Mesendoderm (in vitro differentiated cells): ENCODE data around the gene ANKRD31. TPM values are rescaled to one million over a fixed set of nuclear protein-coding genes. Genes with fewer than 3 reads are reported as not detected.

Experiments
- DNase-seq: peaks from one replicate; pipeline ENCODE4 v3.0.0; 2013
- H2AK5ac ChIP-seq: 2 replicates; pipeline ENCODE4 v1.6.1; 2013; ENCODE audit warnings: low read length, inconsistent platforms
- H2BK120ac ChIP-seq: 2 replicates; pipeline ENCODE4 v1.6.1; 2013; ENCODE audit warnings: low read depth, mild to moderate bottlenecking, low read length, moderate library complexity, mixed read lengths
- H2BK15ac ChIP-seq: replicated peaks from 2 replicates; pipeline ENCODE4 v1.6.1; 2013; ENCODE audit warnings: low read depth, mild to moderate bottlenecking, moderate library complexity
- H2BK5ac ChIP-seq: 2 replicates; pipeline ENCODE4 v1.6.1; 2013; ENCODE audit warnings: low read length, inconsistent platforms
- H3K18ac ChIP-seq: 2 replicates; pipeline ENCODE4 v1.6.1; 2013; ENCODE audit warnings: mild to moderate bottlenecking, low read length, mixed read lengths
- H3K23ac ChIP-seq: one replicate; pipeline ENCODE4 v1.6.1; 2013; ENCODE audit warnings: low read length
- H3K27ac ChIP-seq: 2 replicates; pipeline ENCODE4 v1.5.1; 2013; ENCODE audit warnings: low read depth, mild to moderate bottlenecking, inconsistent platforms, low read length, moderate library complexity
- H3K27me3 ChIP-seq: 2 replicates; pipeline ENCODE4 v1.6.1; 2013; ENCODE audit warnings: low read length, control low read depth, mild to moderate bottlenecking, inconsistent platforms; ENCODE audit not compliant: insufficient read depth, poor library complexity
- H3K36me3 ChIP-seq: 2 replicates; pipeline ENCODE4 v1.6.1; 2013; ENCODE audit warnings: low read length, inconsistent platforms; ENCODE audit not compliant: control insufficient read depth, insufficient read depth
- H3K4ac ChIP-seq: one replicate; pipeline ENCODE4 v1.6.1; 2013; ENCODE audit warnings: low read depth, mild to moderate bottlenecking, low read length, moderate library complexity
- H3K4me1 ChIP-seq: 2 replicates; pipeline ENCODE4 v1.6.1; 2013; ENCODE audit warnings: low read depth, low read length, inconsistent platforms; ENCODE audit not compliant: control insufficient read depth
- H3K4me2 ChIP-seq: 2 replicates; pipeline ENCODE4 v1.6.1; 2013; ENCODE audit warnings: low read length
- H3K4me3 ChIP-seq: 2 replicates; pipeline ENCODE4 v1.5.1; 2013; ENCODE audit warnings: mild to moderate bottlenecking, low read length
- H3K56ac ChIP-seq: one replicate; pipeline ENCODE4 v1.6.1; 2013; ENCODE audit warnings: low read length
- H3K79me1 ChIP-seq: 2 replicates; pipeline ENCODE4 v1.6.1; 2013; ENCODE audit warnings: low read length, inconsistent platforms
- H3K79me2 ChIP-seq: 2 replicates; pipeline ENCODE4 v1.6.1; 2013; ENCODE audit warnings: mild to moderate bottlenecking, low read length; ENCODE audit not compliant: control insufficient read depth, insufficient read depth
- H3K9ac ChIP-seq: 2 replicates; pipeline ENCODE4 v1.6.1; 2013; ENCODE audit warnings: low read length, inconsistent platforms
- H4K5ac ChIP-seq: one replicate; pipeline ENCODE4 v1.6.1; 2013; ENCODE audit warnings: low read length
- H4K8ac ChIP-seq: one replicate; pipeline ENCODE4 v1.6.1; 2013; ENCODE audit warnings: low read depth, mild to moderate bottlenecking, control low read depth, low read length, moderate library complexity
- WGBS: extraction: QIAGEN DNeasy Blood & Tissue Kit; methylation state at CpG from one replicate; pipeline ENCODE4 v1.1.7; 2013; ENCODE audit warnings: low lambda C conversion rate, missing lambda C conversion rate; ENCODE audit not compliant: insufficient coverage; ENCODE audit errors: extremely low coverage; 5-methylcytosine and 5-hydroxymethylcytosine counted together
- polyA plus RNA-seq, 2 experiments: library from polyadenylated mRNA; stranded (reverse); fragments of 200-250 nt; gene quantifications; one replicate each; pipeline ENCODE4 v1.2.3, GENCODE V29; 2013

ANKRD31 gene, protein sequence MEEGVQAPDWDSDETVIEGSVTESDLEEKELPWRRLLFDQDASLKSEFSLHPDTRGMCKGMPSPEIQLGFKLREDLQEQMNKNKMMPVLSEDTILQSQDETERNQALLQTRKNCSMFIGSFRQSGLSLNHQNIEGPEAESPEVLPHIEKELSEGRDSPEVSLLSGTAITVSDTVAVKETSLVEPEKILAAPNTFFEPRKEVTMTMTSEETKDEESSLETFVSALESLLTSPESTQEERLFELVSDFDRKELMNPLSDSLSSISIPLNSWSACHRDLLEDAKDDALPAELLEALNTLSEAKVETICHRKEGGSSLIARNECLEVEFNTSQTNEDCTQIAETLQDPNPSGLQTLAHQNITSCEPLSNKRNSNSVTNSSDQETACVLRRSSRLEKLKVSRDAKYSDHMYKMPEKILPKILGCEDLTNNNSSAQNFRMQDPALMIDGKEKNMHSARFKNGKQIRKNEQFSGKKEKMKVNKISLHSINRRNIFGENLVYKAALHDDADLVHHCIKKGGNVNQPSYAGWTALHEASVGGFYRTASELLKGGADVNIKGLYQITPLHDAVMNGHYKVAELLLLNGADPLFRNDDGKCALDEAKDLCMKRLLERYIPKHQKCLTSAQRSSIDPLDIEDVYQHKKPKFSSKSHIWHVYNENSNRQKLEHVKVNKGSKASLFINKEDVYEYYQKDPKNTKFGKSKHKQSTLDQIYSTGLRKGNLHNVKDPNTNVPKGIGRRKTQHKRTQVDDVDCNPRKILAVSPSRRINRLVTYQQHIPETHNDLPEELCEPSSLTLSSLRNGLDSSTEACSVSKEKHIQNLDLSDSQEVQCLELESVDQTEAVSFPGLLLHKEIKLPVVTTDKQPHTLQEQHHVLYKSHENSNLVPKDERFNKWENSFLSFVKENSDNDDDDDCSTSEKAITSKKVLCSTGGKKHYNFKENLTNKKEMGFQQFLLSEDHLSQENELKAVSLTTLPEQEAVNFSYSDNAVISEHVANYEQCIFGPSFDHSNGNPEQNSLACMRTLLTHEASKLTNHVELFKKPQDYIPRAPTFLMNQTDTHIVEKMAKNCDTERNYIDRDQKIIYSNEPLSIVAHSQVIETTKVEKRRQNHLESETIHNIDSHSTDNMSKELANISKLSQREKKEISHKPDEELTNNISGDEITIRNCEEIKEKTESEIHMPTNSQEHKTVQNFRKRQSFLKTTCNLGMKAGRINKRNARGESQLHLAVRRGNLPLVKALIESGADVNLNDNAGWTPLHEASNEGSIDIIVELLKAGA (N-terminal part only)
- 0.13 TPM for polyA plus RNA-seq (2013, experiment 1 of 2)
- 0.15 TPM for polyA plus RNA-seq (2013, experiment 2 of 2)

DNA sequence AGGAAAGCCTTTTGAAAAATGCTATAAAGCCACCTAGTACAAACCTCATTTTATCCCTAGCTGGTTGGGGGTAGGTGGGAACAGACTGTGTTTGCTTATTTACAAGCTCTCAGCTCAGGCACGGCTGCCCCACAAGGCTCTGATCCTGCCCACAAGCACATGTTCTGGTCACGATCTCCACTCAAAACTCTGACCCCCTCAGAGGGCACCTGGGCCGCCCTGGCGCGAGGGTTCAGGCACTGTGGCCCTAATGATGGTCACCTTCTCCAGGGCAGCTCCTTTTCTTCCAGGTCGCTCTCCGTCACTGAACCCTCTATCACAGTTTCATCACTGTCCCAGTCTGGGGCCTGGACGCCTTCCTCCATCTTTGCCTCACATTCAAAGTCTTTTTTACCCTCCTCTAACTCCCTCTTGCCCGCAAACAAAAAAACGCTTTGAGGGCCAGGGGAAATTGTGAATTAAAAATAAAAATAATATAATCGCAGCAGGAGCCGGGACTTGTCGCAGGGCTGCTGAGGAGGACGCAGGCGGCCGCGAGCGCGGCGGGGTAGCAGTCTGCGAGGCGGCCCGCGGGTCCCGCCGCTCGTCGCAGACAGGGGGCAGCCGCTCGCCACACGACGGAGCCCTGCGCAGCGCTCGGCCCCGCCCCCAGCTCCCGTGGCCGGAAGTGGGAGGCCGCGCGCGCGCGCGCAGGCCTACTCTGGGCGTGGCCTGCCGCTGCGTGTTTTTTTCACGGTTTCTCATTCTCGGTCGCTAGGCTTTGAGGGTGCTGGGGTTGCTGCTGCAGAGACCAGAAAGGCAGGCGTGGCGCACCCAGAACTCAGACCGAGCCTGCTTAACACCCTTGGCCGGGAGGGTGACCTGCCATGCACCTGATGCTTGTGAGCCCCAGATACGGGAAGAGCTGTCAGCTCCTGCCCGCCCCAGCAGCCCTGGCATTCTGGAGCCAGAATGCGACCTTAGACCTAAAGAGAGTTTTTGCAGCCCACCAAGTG is at the start of gene ANKRD31:
TSS of gene ANKRD31 (minus strand) at position 557 of the 995 bp plus-strand sequence. CDS start at position 365, 192 bp downstream.
- no peaks in the 10 kb centered on the region for H3K36me3 ChIP-seq
- no peak within 1 kb of the TSS for H2BK5ac ChIP-seq
- H3K4me1 ChIP-seq = no peaks in the 10 kb centered on the region
- no peak within 1 kb of the TSS for H3K27ac ChIP-seq
- no peak within 1 kb of the TSS for H2BK15ac ChIP-seq
- H4K8ac ChIP-seq = no peak within 1 kb of the TSS
- no peak within 1 kb of the TSS for H3K23ac ChIP-seq
- H3K79me2 ChIP-seq = no peaks in the 10 kb centered on the region
- H2BK120ac ChIP-seq = no peak within 1 kb of the TSS
- no peaks in the 10 kb centered on the region for H3K79me1 ChIP-seq
- peak; percentile 80 for DNase-seq
- H3K27me3 ChIP-seq = no peaks in the 10 kb centered on the region
- H4K5ac ChIP-seq = no peak within 1 kb of the TSS
- peak within 1 kb of the TSS; percentile 63 for H3K9ac ChIP-seq
- no CpG with 5 or more reads among the region's 58 CpGs for WGBS
- no peak within 1 kb of the TSS for H3K4ac ChIP-seq
- peak within 1 kb of the TSS; percentile 69 for H3K4me3 ChIP-seq
- H2AK5ac ChIP-seq = no peak within 1 kb of the TSS
- H3K56ac ChIP-seq = peak within 1 kb of the TSS; percentile 82
- H3K18ac ChIP-seq = peak within 1 kb of the TSS; percentile 34
- H3K4me2 ChIP-seq = peak within 1 kb of the TSS; percentile 44

DNA sequence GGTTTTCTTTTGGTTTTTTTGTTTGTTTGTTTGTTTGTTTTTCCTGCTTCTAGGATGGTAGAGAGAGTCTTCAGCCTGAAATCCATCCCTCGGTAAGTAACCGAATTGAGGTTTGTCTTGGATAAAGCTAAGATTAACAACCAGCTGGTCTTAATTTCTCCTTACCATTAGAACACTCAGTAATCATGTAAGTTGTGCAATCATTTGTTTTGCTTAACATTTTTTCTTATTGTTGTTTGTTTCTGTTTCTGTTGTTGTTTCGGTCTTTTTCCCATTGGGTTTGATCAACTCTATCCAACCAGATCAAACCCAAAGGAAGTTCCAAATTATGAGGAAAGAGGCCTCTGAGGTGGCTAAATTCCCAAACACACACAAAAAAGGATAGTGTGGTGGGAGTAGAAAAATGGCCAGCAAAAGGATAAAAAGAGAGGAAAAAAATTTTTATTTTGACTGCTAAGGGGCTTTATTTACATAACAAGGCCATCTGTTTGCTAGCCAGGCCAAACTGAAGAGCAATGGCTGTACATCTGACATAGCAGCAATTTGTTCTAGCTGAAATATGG is 49.6 kb upstream of the ANKRD31 start:
- H3K27ac ChIP-seq = no peak overlapping the region
- H2BK5ac ChIP-seq = no peak overlapping the region
- H3K4me1 ChIP-seq = peaks cover 8% of the 10 kb centered on the region
- no peak overlapping the region for H4K5ac ChIP-seq
- H3K4me2 ChIP-seq = no peak overlapping the region
- no peak overlapping the region for H3K4ac ChIP-seq
- no peaks in the 10 kb centered on the region for H3K36me3 ChIP-seq
- no peak overlapping the region for H2BK120ac ChIP-seq
- no peak for DNase-seq
- H2BK15ac ChIP-seq = no peak overlapping the region
- no peaks in the 10 kb centered on the region for H3K27me3 ChIP-seq
- H3K79me1 ChIP-seq = no peaks in the 10 kb centered on the region
- H2AK5ac ChIP-seq = no peak overlapping the region
- WGBS = no CpG with 5 or more reads among the region's 3 CpGs
- H4K8ac ChIP-seq = no peak overlapping the region
- no peaks in the 10 kb centered on the region for H3K79me2 ChIP-seq
- no peak overlapping the region for H3K9ac ChIP-seq
- no peak overlapping the region for H3K18ac ChIP-seq
- no peak overlapping the region for H3K23ac ChIP-seq
- no peak overlapping the region for H3K56ac ChIP-seq
- no peak overlapping the region for H3K4me3 ChIP-seq

DNA sequence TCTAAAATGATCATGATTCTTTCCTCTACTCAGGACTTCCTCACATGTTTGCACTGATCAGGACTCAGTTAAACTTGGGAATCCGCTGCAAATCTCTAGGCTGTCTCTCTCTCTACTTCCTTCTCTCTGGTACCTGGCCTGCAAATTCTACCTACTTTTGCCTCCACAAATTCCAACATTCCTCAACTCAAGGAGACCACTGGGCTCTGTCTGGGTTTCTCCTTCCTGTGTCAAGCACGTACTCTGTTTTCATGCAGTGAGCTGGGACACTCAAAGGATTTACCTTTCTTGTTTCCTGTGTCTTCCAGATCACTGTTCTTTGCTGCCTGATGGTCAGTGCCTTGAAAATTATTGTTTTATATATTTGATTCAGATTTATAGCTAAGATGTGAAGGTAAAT is 45.9 kb upstream of the ANKRD31 start:
- Histone ChIP-seq H2BK15ac (no peak overlapping the region), H3K23ac (no peak overlapping the region), H3K27ac (peak overlapping the region; percentile 52), H3K4me2 (no peak overlapping the region), H3K4me1 (peaks cover 8% of the 10 kb centered on the region), H2BK120ac (no peak overlapping the region), H3K27me3 (no peaks in the 10 kb centered on the region), H4K5ac (no peak overlapping the region), H3K9ac (no peak overlapping the region), H3K4me3 (no peak overlapping the region), H3K56ac (no peak overlapping the region), H3K4ac (no peak overlapping the region), H3K79me2 (no peaks in the 10 kb centered on the region), H3K36me3 (no peaks in the 10 kb centered on the region), H2BK5ac (no peak overlapping the region), H4K8ac (no peak overlapping the region), H3K18ac (no peak overlapping the region), H3K79me1 (no peaks in the 10 kb centered on the region), H2AK5ac (no peak overlapping the region)
- WGBS = no CpG with 5 or more reads among the region's 2 CpGs
- peak; percentile 70 for DNase-seq

DNA sequence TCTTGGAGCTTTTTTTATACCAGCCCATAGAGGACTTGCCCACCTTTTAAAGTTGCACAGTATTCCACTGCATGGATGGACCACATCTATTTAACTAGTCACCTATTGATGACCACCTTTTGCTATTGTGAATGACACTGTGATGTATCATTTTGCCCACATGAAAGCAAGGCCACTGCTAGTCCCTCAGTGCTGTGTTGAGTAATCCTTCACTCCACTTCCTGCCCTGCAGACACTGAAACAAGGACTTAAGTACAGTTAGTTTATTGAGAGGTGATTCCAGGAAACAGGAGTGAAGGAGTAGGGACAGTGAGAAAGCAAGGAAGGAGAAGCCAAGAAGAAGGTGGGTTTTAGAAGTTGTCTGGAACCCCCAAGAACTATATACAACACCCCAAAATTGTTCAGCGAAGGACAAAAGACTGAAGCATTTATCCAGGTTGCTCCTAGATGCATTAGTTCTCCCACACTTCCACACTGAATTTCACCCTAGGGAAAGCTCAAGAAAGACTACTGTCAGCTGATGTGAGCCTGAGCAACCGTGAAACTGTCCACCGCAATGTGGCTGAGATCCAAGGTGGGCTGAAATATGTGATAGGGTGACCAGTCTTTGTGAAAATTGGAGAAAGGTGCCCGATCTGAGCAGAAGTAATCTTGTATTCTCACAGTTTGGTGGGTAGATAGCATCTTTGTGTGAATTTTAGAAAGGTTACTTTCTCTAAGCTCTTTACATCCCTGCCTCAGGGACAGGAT is 45.2 kb upstream of the ANKRD31 start:
- Histone ChIP-seq H4K8ac (no peak overlapping the region), H3K36me3 (no peaks in the 10 kb centered on the region), H3K79me2 (no peaks in the 10 kb centered on the region), H2BK15ac (no peak overlapping the region), H3K4ac (no peak overlapping the region), H4K5ac (no peak overlapping the region), H3K27ac (no peak overlapping the region), H2AK5ac (no peak overlapping the region), H3K18ac (no peak overlapping the region), H3K4me3 (no peak overlapping the region), H3K4me1 (peaks cover 8% of the 10 kb centered on the region), H3K56ac (no peak overlapping the region), H3K4me2 (no peak overlapping the region), H3K27me3 (no peaks in the 10 kb centered on the region), H3K23ac (peak overlapping the region; percentile 59), H3K9ac (no peak overlapping the region), H3K79me1 (no peaks in the 10 kb centered on the region), H2BK120ac (no peak overlapping the region), H2BK5ac (peak overlapping the region; percentile 33)
- DNase-seq = peak; percentile 58
- no CpG with 5 or more reads among the region's 4 CpGs for WGBS
